ENCODE data around the gene KDM6A.
A peak's percentile ranks its signal among the peaks of the same experiment; 100 is the strongest.
"Not testable (repeated sequence)": the region's sequence is repeated elsewhere in the genome, so short reads cannot be mapped to it uniquely, and the experiment has no call there.

Gene KDM6A

DNA sequence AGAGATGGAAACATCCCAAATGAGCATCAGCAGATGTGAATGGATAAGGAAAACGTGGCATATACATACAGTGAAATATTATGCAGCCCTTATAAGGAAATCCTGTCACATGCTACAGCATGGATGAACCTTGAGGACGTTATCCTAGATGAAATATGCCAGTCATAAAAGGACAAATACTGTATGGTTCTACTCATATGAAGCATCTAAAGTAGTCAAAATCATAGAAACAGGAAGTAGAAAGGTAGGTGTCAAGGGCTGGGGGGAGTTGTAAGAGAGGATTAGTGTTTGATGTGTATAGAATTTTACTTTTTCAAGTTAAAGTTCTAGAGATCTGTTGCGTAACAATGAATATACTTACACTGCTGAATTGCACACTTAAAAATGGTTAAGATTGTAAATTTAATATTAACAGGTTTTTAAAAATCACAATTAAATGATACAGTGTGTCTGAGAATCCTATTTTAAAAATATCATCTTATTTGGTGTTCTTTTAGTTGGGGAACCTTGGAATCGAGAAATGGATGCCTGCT is 58.5 kb downstream of the KDM6A start:
- DNase-seq: no peak

DNA sequence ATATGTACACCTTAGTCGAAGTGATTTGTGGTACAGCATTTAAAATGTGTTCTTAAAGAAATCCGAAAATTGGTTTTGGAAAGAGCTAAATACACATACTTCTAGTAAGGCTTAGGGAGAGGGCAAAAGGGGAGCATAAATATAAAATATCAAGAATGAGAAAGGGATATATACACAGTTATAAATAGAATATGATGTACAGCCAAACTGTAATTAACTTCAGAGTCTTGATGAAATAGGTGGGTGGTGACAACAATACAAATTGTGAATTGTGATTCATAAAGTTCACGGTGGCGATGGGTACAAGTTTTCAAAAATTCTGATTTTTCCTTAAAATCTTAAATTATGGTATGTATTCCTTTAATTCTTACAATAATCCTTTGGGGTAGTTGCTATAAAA is 62.2 kb downstream of the KDM6A start:
- no peak for DNase-seq

DNA sequence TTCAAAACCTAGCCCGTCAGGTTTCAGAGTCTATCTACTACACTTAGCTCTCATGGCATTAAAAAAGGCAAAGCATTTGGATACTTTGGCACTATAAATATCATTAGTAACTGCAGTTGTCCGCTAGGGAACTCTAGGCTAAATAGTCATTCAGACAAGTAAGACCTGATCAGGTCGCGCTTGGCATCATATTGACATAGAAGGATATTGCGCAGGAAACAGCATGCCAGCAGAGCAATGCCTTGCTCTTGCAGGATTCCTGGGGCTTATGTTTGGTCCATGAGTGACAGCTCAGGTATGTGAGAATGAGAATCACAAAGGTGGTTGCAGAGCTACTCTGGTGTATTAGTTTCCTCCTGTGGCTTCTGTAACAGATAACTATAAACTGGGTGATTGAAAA is 62.7 kb downstream of the KDM6A start:
- DNase-seq: no peak

DNA sequence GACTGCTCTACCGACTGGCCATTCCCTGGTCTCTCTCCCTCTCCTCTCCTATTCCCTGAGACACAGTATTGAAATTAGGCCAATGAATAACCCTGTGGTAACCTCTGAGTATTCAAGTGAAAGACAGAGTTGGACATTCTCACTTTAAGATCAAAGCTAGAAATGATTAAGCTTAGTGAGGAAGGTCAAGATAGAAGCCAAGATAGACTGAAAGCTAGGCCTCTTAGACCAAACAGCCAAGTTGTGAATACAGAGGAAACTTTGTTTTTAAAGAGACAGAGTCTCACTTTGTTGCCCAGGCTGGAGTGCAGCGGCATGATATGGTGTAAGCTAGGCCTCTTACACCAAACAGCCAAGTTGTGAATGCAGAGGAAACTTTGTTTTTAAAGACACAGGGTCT is 64.6 kb downstream of the KDM6A start:
- no peak for DNase-seq

DNA sequence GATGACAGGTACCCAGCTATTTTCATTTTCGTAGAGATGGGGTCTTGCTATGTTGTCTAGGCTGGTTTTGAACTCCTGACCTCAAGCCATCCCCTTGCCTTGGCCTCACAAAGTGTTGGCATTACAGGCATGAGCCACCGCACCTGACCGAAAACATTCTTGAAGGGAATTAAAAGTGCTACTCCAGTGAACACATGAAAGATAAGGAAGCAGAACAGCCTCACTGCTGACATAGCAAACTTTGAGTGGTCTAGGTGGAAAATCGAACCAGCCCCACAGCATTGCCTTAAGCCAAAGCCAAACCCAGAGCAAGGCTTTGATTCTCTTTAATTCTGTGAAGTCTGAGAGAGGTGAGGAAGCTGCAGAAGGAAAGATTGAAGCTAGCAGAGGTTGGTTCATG is 65.1 kb downstream of the KDM6A start:
- DNase-seq: no peak

DNA sequence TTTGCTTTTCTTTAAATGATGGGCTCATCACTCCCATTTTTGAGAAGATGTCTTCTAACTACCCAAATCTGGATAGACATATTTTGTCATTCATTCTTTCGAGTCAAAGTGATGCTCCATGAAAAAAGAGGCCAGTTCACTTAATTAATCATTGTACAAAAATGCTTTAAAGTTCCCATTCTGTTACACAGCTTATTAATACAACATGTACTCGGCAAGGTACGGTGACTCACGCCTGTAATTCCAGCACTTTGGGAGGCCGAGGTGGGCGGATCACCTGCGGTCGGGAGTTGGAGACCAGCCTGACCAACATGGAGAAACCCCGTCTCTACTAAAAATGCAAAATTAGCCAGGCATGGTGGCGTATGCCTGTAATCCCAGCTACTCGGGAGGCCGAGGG is 67.6 kb downstream of the KDM6A start:
- not testable (repeated sequence) for DNase-seq

DNA sequence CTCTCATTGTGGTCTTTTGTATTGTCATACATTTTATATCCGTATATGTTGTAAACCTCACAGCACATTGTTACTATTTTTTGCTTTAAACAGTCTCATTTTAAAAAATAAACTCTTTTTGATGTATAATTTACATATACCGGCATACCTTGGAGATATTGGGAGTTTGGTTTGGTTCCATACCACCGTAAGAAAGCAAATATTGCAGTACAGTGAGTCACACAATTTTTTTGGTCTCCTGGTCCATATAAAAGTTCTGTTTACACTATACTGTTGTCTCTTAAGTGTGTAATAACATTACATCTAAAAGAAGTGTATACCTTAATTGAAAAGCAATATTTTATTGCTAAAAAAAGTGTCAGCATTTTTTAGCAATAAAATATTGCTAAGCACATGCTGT is 70.0 kb downstream of the KDM6A start:
- DNase-seq: no peak

DNA sequence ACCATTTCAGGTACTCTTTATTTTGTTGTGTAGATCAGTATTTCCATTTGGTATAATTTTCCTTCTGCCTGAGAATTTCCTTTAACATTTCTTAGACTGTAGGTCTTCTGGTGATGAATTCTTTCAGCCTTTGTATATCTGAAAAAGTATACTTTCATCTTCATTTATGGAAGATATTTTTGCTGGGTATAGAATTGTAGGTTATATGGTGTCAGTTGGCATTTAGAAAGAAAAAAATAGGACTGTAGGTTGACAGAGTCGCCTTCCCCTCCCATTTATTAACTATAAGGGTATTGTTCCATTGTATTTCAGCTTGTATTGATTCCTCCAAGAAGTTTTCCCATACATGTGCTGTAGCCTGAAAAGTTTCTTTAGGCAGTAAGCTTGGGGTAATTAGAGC is 71.9 kb downstream of the KDM6A start:
- DNase-seq: no peak

DNA sequence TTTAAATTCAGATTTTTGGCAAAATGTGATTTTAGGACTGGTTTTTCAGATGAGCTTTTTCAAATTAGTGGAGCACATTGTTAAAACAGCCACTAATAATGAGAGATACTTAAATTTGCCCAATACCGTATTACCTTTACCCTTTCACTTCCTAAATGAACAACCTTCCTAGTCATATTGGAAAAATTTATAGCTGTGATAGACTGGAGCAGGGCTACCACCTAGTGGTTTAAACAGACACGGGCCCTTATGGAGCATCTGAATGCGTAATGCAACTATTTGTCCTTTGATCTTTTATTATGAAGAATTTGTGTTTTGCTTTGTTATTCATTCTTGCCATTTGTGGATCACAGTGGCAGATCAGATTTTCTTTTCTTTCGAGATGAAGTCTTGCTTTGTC is 72.7 kb downstream of the KDM6A start:
- no peak for DNase-seq

DNA sequence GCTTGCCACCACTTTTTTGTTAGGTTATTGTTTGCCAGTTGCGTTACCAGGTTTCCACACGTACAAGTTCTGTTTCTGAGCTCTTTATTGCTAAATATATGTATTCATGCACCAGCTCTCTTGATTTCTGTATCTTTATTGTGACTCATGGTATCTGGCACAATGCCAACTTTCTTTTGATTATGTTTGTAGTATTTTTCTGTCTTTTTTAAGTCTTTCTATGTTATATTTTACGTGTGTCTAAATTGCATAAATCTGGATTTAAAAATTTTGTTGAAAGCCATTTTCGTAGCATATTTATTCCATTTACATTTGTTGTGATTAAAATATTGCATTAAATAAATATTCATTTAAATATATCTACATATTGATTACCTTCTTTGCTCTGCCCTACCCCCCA is 73.8 kb downstream of the KDM6A start:
- DNase-seq: no peak

DNA sequence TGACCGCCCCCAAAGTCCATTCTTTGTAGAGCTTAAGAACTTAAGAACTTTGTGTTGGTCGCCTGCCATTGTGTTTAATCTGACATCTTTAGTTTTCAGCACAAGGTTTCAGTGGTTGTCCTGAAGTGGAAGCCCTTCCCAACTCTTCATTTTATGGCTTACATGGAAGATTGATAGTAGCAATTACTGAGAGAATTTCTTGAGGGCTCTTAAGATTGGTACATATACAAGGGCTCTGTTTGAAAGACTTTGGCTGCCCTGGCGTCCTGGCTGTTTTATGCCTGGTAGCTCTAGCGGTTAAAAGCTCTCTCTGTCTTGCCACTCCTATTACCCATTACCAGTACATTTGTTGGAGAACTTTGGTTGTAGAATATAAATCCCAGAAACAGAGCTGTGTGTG is 75.0 kb downstream of the KDM6A start:
- no peak for DNase-seq

DNA sequence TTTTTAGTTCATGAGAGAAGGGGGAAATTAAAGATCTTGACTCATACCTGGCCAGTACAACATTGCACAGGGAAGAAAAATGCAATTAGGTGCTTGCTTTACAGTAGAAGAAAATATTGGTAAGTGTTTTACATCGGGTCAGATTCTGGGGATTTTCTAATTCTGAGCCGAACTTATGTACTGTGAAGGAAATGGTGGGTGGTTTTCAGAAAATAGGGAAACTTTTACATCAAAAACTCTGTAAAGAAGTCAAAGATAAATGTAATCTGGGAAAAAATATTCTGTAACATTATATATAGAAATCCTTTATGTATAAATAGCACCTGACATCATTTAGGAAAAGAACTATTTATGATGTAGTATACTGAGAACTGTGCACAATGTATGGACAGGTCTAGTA is 75.4 kb downstream of the KDM6A start:
- DNase-seq: no peak

DNA sequence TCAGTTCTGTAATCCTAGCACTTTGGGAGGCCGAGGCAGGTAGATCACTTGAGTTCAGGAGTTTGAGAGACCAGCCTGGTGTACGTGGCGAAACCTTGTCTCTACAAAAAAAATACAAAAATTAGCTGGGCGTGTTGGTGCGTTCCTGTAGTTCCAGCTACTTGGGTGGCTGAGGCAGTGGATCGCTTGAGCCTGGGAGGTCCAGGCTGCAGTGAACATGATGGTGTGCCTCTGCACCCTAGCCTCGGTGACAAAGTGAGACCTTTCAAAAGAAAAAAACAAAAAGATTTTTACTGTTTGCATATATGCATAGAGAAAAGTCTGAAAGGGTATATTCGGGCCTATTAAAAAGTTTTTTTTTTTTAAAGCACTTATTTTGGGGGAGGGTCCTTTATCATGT is 76.1 kb downstream of the KDM6A start:
- no peak for DNase-seq

DNA sequence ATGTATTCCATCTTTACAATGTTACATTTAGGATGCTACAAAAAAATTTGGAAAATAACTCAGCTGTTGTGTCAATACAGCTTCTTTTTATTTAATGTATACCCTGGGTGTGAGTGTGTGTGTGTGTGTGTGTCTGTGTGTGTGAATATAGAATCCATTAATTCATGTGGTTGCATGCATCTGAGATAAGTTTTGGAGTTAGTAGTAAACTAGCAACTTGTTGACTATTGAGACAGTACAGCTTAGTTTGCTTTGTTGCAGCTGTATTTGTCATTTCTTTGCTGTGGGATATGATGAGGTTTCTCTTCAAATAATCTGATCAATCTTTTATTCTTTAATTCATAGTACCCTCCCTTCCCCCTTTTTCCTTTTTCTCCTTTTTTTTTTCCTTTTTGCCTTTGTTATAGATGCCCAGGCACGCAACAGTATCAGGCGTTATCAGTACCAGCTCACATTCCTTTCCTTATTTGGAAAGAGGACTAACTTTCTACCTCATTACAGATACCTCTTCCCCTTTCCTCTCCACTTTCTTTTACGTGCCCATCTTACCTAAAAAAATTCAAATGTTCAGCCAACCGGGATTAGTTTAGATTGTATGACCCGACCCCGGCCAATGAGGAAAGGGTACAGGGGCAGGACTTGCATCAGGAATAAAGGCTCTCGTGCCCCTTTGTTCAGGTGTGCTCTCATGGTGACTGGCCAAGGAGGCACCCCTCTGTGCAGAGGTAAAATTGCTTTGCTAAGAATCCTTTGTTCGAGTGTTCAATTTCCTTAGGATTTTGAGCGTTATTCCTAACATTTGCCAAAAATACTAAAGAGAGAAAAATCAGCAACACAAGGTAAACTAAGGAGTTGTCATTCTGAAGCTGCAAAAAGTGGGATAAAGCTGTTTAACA is 77.7 kb downstream of the KDM6A start:
- DNase-seq: not testable (repeated sequence)

DNA sequence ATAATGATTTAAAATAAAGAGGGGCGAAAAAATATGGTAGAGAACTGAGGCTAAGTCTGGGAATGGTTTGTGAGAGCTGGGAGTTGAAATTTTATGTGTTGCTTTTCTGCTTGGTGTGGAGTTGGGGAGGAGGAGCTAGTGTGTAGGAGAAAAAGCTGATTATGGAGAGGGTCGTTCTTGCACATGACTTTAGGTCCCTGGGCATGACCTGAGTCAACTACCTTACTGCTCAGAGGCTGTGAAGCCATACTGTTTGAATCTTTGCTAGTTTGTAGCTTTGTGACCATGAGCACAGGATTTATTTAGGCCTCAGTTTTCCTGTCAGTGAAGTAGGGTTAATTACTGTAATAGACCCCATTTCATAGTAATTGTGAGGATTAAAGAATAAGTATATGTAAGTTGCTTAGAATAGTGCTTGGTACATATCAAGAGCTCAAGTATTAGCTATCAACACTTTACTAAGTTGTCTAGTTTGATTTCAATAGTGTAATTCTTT is 78.6 kb downstream of the KDM6A start:
- DNase-seq: no peak

DNA sequence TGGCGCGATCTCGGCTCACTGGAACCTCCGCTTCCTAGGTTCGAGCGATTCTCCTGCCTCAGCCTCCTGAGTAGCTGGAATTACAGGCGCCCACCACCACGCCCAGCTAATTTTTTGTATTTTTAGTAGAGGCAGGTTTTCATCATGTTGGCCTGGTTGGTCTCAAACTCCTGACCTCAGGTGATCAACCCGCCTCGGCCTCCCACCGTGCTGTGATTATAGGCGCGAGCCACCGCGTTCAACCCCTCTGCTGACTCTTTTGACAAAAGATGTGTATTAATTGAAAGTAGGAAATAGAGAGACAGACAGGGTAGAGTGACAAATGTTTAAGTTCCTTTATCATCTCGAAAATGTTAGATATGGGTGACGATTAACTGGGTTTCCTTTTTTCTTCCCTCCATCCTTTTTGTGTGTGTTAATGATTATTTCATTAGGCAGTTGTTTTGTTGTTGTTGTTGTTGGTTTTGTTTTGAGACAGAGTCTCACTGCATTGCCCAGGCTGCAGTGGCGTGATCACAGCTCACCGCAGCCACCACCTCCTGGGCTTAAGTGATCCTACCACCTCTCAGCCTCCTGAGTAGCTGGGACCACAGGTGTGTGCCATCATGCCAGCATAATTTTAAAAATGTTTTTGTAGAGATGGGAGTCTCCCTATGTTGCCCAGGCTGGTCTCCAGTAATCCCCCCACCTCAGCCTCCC is 79.5 kb downstream of the KDM6A start:
- no peak for DNase-seq

DNA sequence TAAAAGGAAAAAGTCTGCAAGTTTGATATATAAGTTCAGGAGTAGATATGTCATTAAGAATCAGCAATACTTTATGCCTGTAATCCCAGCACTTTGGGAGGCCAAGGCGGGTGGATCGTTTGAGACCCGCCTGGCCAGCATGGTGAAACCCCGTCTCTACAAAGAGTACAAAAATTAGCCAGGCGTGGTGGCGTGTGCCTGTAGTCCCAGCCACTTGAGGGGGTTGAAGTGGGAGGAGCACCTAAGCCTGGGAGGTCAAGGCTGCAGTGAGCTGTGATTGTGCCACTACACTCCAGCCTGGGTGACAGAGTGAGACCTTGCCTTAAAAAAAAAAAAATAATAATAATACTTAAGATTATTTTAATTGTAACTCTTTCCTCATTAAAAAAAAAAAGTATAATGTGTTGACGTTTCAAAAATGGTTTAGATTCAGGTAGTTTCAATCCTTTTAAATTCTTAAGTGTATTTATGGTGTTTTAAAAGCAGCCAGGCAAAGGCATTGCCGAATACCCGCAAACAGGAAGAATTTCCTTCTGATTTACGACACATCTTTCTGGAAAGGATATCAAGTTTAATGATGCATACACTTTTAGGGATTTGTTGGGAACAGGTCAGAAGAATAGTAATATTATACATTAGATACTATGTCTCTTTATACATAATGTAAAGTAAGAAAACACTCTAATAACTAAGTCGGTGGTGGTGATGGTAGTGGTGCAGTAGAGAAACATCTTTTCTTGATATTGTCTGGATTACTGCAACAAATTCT is 80.9 kb downstream of the KDM6A start:
- peak; percentile 31 for DNase-seq

DNA sequence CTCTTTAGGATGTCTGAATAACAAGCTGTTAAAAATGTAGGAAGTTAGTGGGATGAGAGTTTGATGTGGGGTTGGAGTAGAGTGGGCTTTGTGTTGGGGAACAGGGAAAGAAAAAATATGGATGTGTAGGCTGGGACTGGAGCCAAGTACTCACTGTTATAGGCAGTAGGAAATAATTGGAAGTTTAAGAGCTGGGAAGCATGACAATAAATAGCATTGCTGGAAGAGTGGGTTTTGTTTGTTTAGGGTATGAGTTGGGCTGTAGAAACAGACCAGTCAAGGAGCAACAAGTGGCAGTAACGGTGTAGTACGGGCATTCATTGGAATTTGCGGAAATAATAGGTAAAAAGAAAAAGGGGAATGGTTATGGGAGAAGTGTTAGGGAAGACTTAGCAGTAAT is 81.6 kb downstream of the KDM6A start:
- no peak for DNase-seq

DNA sequence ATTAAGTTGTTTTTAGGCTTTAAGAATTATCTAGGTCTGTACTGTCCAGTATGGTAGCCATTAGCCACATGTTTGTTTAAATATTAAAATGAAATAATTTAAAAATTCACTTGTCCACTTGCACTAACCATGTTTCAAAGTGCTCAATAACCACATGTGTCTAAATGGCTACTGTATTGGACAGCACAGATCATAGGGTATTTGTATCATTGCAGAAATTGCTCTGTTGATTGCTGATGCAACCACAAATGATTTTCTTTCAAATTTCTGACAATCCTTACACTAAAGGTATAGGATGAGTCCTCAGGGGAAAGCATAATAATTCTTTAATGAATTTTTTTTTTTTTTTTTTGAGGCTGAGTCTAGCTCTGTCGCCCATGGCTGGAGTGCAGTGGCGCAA is 84.9 kb downstream of the KDM6A start:
- no peak for DNase-seq

DNA sequence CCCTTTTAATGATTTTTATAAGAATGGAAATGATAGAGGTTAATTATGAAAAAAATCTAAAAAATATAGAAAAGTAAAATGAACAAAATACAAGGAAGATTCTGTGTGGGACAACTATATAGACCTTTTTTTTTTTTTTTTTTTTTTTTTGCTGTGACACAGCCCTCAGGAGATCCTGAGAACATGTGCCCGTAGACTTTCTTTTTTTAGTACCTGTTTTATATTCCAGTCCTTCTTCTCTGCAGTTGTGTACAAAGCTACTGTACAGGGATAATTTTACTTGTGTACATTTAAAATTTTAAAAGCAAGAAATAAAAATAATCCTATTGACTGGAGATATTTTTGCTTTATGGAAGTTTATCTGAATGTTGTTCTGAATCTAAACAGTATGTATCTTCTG is 85.5 kb downstream of the KDM6A start:
- DNase-seq: no peak

DNA sequence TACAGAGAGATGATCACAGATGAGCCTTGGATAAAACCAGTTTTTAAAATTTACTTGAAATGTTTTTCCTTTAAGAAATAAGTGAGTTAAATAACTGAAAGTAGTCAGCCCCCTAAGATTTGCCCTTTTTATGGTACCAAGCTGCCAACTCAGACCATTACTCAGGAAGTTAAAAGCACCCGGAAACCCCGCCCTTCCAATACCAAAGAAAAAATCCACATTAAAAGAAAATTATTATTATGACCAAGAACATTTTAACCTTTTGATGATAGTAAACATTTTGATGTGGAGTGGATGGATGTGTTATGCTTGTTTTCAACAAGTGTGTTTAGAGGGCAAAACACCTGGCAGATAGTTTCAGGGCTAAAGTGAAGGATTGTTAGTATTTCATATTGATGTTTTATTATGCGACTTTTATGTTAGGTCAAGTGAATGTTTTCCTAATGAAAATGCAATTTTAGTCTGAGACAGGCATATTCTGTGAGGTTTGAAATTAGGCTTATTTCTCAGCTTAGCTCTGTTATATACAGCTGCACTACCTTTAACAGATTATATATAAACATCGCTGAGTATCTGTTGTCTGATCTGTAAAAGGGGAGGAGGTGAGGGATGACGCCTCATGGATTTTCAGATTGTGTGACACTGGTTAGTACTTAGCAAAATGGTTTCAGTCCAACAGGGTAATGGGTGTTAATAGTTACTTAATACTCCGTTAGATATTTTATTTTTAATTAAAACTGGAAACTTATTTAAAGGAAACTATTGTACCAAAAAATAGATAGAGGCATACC is 89.0 kb downstream of the KDM6A start:
- no peak for DNase-seq

DNA sequence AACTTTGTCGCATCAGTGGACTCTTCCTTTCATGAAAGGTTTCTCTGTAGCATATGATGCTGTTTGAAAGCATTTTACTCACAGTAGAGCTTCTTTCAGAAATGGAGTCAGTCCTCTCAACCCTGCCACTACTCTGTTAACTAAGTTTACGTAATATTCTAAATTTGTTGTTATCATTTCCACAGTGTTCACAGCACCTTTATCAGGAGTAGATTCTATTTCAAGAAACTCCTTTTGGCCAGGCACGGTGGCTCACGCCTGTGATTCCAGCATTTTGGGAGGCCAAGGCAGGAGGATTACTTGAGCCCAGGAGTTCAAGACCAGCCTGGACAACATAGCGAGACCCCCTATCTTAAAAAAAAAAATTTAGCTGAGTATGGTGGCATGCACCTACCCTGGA is 90.0 kb downstream of the KDM6A start:
- DNase-seq: no peak

DNA sequence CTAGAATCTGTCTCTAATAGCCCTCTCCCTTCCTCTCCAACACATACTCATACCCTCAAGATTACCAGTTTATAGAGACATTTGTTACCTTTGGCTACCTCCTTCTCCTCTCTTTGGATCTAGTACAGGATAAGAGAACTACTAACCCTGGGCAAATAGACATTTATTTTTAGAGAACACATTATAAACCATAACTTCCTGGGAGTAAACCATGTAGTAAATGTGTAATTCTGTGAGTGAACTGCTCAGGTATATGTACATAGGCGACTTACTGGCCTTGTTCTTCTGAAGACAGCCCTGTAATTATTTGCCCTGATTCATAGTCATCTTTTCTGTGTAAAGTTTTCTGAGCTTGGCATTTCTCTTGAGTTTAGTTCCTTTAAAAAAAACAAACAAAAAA is 94.2 kb downstream of the KDM6A start:
- no peak for DNase-seq

Data from NCI-H510A (cell line).